Measurements from ENCODE around the gene CLK3.

Gene CLK3

GRCh38 chr15:74664028-74664616 is 48.5 kb downstream of the CLK3 start:
- H3K9me3 Mint-ChIP-seq = no peaks in the 10 kb centered on the region
- H3K27ac Mint-ChIP-seq = no peak overlapping the region
- H3K4me3 Mint-ChIP-seq = no peak overlapping the region
- H3K36me3 Mint-ChIP-seq = no peaks in the 10 kb centered on the region
- no peaks in the 10 kb centered on the region for H3K27me3 Mint-ChIP-seq
- H3K4me1 Mint-ChIP-seq = peaks cover 51% of the 10 kb centered on the region

GRCh38 chr15:74664670-74665069 is 49.0 kb downstream of the CLK3 start:
- no peak overlapping the region for H3K4me3 Mint-ChIP-seq
- H3K36me3 Mint-ChIP-seq = no peaks in the 10 kb centered on the region
- H3K4me1 Mint-ChIP-seq = peaks cover 51% of the 10 kb centered on the region
- H3K9me3 Mint-ChIP-seq = no peaks in the 10 kb centered on the region
- H3K27ac Mint-ChIP-seq = no peak overlapping the region
- H3K27me3 Mint-ChIP-seq = no peaks in the 10 kb centered on the region

- Mint-ChIP-seq H3K36me3 (peaks cover 3% of the 10 kb centered on the region), H3K4me3 (no peak overlapping the region), H3K27ac (no peak overlapping the region), H3K4me1 (peaks cover 38% of the 10 kb centered on the region), H3K9me3 (no peaks in the 10 kb centered on the region), H3K27me3 (no peaks in the 10 kb centered on the region)
Observed at GRCh38 chr15:74667975-74668374, 52.3 kb downstream of the CLK3 start.

- H3K9me3 Mint-ChIP-seq = no peaks in the 10 kb centered on the region
- no peaks in the 10 kb centered on the region for H3K27me3 Mint-ChIP-seq
- H3K4me3 Mint-ChIP-seq = no peak overlapping the region
- H3K4me1 Mint-ChIP-seq = peaks cover 26% of the 10 kb centered on the region
- no peak overlapping the region for H3K27ac Mint-ChIP-seq
- H3K36me3 Mint-ChIP-seq = peaks cover 10% of the 10 kb centered on the region
Observed at GRCh38 chr15:74669627-74670026, 54.0 kb downstream of the CLK3 start.

- Mint-ChIP-seq H3K27me3 (no peaks in the 10 kb centered on the region), H3K27ac (no peak overlapping the region), H3K9me3 (no peaks in the 10 kb centered on the region), H3K4me3 (no peak overlapping the region), H3K4me1 (peaks cover 15% of the 10 kb centered on the region), H3K36me3 (peaks cover 10% of the 10 kb centered on the region)
Observed at GRCh38 chr15:74674161-74674560, 58.5 kb downstream of the CLK3 start.

GRCh38 chr15:74676801-74677200 is 61.2 kb downstream of the CLK3 start:
- H3K27me3 Mint-ChIP-seq = no peaks in the 10 kb centered on the region
- H3K4me3 Mint-ChIP-seq = no peak overlapping the region
- no peak overlapping the region for H3K27ac Mint-ChIP-seq
- H3K9me3 Mint-ChIP-seq = no peaks in the 10 kb centered on the region
- peaks cover 33% of the 10 kb centered on the region for H3K4me1 Mint-ChIP-seq
- peaks cover 15% of the 10 kb centered on the region for H3K36me3 Mint-ChIP-seq
